Thoracic aorta (tissue), 2 donors: ENCODE measurements around the gene CACNG4. TPM values are rescaled to one million over a fixed set of nuclear protein-coding genes. Genes with fewer than 3 reads are reported as not detected.

Experiments used
- ATAC-seq: fragments of 150-250 bp; one replicate; pipeline ENCODE4 v1.8.0; 2017; ENCODE audit warnings: low read depth; ENCODE audit not compliant: insufficient number of reproducible peaks, low FRiP score
- DNase-seq: peaks from one replicate; pipeline ENCODE4 v3.0.0-alpha.2; 2020; ENCODE audit warnings: low spot score
- H3K27ac ChIP-seq, 2 donors: fragments of 200-600 bp; sonication (generic); 1 replicate in 1 of 2; 2 replicates in 1 of 2; pipeline ENCODE4 v1.5.1; 2016; ENCODE audit warnings: mild to moderate bottlenecking in 2 of 2, moderate library complexity in 2 of 2
- H3K27me3 ChIP-seq: fragments of 200-600 bp; sonication (generic); replicated peaks from 2 replicates; pipeline ENCODE4 v1.6.0; 2016; ENCODE audit warnings: mild to moderate bottlenecking; ENCODE audit not compliant: insufficient read depth
- H3K36me3 ChIP-seq: fragments of 200-600 bp; sonication (generic); one replicate; pipeline ENCODE4 v1.5.1; 2016
- H3K4me1 ChIP-seq, 2 donors: fragments of 200-600 bp; sonication (generic); 1 replicate in 1 of 2; 2 replicates in 1 of 2; pipeline versions ENCODE4 v1.5.1 to v1.6.0; 2016; ENCODE audit warnings: low read depth in 2 of 2, mild to moderate bottlenecking in 1 of 2; ENCODE audit not compliant: control insufficient read depth in 1 of 2
- H3K4me3 ChIP-seq: fragments of 200-600 bp; sonication (generic); 2 replicates; pipeline ENCODE4 v1.5.1; 2016; ENCODE audit warnings: mild to moderate bottlenecking
- H3K9me3 ChIP-seq: fragments of 200-600 bp; sonication (generic); 2 replicates; pipeline ENCODE4 v1.5.1; 2016
- total RNA-seq, 2 donors: library from RNA; depleted of rRNA; stranded (reverse); fragments of >200 nt; gene quantifications; one replicate each; pipeline versions ENCODE4 v1.1.0 to v1.2.3, GENCODE V29; 2016
- TF ChIP-seq, protein P1 (sequence below): fragments of 200-600 bp; sonication (generic); IDR thresholded peaks from one replicate; pipeline ENCODE4 v1.5.1; 2019; ENCODE audit warnings: antibody characterized with exemption

The CACNG4 gene
- total RNA-seq, 2 donors from 2014 or later = not detected

DNA sequence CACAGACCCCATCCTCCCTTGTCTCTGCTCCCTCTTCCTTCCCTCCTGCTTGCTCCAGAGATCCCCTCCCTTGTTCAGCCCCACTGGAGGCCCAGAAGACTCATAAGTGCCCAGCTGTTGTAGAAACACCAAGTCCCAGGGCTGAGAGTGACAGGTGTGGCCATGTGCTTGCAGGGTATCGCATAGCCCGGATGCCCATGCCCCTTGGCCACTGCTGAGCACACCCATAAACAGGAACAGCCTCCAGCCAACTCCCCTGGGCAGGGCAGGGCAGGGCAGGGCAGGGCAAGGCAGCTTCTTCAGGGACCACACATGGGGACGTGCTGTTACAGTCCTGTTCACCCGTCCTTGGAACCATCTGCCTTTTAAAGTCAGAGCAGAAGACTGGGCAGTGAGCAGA, 81.9 kb downstream of the CACNG4 start:
- no peak overlapping the region for H3K27ac ChIP-seq
- H3K9me3 ChIP-seq = peaks cover 13% of the 10 kb centered on the region
- no peaks in the 10 kb centered on the region for H3K4me1 ChIP-seq
- H3K36me3 ChIP-seq = no peaks in the 10 kb centered on the region
- TF ChIP-seq, protein P1, sequence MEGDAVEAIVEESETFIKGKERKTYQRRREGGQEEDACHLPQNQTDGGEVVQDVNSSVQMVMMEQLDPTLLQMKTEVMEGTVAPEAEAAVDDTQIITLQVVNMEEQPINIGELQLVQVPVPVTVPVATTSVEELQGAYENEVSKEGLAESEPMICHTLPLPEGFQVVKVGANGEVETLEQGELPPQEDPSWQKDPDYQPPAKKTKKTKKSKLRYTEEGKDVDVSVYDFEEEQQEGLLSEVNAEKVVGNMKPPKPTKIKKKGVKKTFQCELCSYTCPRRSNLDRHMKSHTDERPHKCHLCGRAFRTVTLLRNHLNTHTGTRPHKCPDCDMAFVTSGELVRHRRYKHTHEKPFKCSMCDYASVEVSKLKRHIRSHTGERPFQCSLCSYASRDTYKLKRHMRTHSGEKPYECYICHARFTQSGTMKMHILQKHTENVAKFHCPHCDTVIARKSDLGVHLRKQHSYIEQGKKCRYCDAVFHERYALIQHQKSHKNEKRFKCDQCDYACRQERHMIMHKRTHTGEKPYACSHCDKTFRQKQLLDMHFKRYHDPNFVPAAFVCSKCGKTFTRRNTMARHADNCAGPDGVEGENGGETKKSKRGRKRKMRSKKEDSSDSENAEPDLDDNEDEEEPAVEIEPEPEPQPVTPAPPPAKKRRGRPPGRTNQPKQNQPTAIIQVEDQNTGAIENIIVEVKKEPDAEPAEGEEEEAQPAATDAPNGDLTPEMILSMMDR = no peak
- no peaks in the 10 kb centered on the region for H3K27me3 ChIP-seq
- no peak overlapping the region for H3K4me3 ChIP-seq
- no peak for DNase-seq
- no peak for ATAC-seq

DNA sequence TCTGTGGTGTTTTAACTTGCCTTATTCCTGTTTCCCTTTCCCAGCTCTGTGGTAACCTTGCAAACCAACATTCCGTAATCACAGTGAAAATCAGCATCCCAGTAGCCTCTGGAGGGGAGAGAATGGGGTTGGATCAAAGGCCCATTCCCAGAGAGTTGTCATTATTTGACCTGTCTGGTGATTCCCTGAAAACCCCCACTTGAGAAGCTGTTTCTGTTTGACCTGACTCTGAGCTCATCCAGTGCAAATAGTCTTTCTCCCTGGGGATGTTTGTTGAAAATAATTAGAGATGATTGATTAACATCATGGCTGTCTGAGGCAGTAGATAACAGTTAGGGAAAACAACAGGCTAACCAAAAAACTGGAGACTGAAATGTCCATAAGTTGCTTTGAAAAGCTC, 82.9 kb downstream of the CACNG4 start:
- DNase-seq = no peak
- no peaks in the 10 kb centered on the region for H3K4me1 ChIP-seq
- H3K9me3 ChIP-seq = peaks cover 13% of the 10 kb centered on the region
- TF ChIP-seq, protein P1 = no peak
- H3K27me3 ChIP-seq = no peaks in the 10 kb centered on the region
- ATAC-seq = no peak
- H3K4me3 ChIP-seq = no peak overlapping the region
- H3K27ac ChIP-seq = no peak overlapping the region
- no peaks in the 10 kb centered on the region for H3K36me3 ChIP-seq

GRCh38 chr17:67049025-67049739, 84.7 kb downstream of the CACNG4 start:
- DNase-seq (no peak), ATAC-seq (no peak)
- peaks cover 13% of the 10 kb centered on the region for H3K9me3 ChIP-seq
- no peak overlapping the region for H3K4me3 ChIP-seq
- H3K4me1 ChIP-seq = no peaks in the 10 kb centered on the region
- H3K36me3 ChIP-seq = no peaks in the 10 kb centered on the region
- no peak overlapping the region for H3K27ac ChIP-seq
- no peaks in the 10 kb centered on the region for H3K27me3 ChIP-seq
- TF ChIP-seq, protein P1 = no peak

- ATAC-seq = no peak
- no peaks in the 10 kb centered on the region for H3K27me3 ChIP-seq
- H3K9me3 ChIP-seq = peaks cover 13% of the 10 kb centered on the region
- H3K4me3 ChIP-seq = no peak overlapping the region
- no peaks in the 10 kb centered on the region for H3K4me1 ChIP-seq
- H3K36me3 ChIP-seq = no peaks in the 10 kb centered on the region
- H3K27ac ChIP-seq = no peak overlapping the region
- no peak for DNase-seq
- TF ChIP-seq, protein P1 = no peak
These were observed 85.6 kb downstream of the CACNG4 start for GRCh38 chr17:67050066-67050465.

- H3K27ac ChIP-seq = no peak overlapping the region
- H3K27me3 ChIP-seq = no peaks in the 10 kb centered on the region
- no peak overlapping the region for H3K4me3 ChIP-seq
- TF ChIP-seq, protein P1 = no peak
- DNase-seq (no peak), ATAC-seq (no peak)
- H3K36me3 ChIP-seq = no peaks in the 10 kb centered on the region
- no peaks in the 10 kb centered on the region for H3K4me1 ChIP-seq
- H3K9me3 ChIP-seq = peaks cover 13% of the 10 kb centered on the region
These were observed 86.1 kb downstream of the CACNG4 start for GRCh38 chr17:67050471-67051154.
